Measurements from ENCODE around the gene TYW5.

The TYW5 gene

GRCh38 chr2:199985625-199986207 is 30.4 kb upstream of the TYW5 start:
- Histone ChIP-seq H3K9ac (ENCODE audit: low read depth, low read length) (no peak overlapping the region), H3K4me1 (ENCODE audit: insufficient read depth, low read length) (peaks cover 34% of the 10 kb centered on the region), H3K4me3 (ENCODE audit: low read length) (no peak overlapping the region), H3K36me3 (ENCODE audit: insufficient read depth, low read depth, low read length) (no peaks in the 10 kb centered on the region), H3K27me3 (ENCODE audit: insufficient read depth, low read length) (no peaks in the 10 kb centered on the region), H3K9me3 (ENCODE audit: insufficient read depth, low read depth, low read length) (no peaks in the 10 kb centered on the region), H3K27ac (ENCODE audit: low read length) (no peak overlapping the region)

DNA sequence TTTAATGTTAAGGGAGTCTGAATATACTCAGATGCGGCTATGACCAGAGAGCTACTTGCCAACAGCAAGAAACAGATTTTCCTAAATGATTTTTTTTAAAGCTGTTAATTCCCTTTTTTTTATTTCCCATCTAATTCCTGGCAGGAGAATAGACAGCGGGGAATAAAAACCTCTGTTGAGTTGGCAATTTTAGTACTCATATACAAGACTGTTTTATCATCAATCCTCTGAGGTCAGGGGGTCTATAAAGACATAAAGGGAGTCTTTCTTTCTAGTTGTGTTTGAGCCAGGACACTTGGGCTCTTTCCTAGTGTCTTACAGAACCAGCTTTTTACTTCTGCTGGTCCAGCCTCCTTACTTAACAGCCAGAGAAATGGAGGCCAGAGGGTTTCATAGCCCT is 29.5 kb upstream of the TYW5 start:
- no peaks in the 10 kb centered on the region for H3K9me3 ChIP-seq (ENCODE audit: insufficient read depth, low read depth, low read length)
- H3K27me3 ChIP-seq (ENCODE audit: insufficient read depth, low read length), result no peaks in the 10 kb centered on the region
- no peak overlapping the region for H3K9ac ChIP-seq (ENCODE audit: low read depth, low read length)
- no peaks in the 10 kb centered on the region for H3K36me3 ChIP-seq (ENCODE audit: insufficient read depth, low read depth, low read length)
- peaks cover 34% of the 10 kb centered on the region for H3K4me1 ChIP-seq (ENCODE audit: insufficient read depth, low read length)
- no peak overlapping the region for H3K4me3 ChIP-seq (ENCODE audit: low read length)
- H3K27ac ChIP-seq (ENCODE audit: low read length), result no peak overlapping the region

GRCh38 chr2:199984159-199984558 is 28.9 kb upstream of the TYW5 start:
- Histone ChIP-seq H3K27ac (ENCODE audit: low read length) (peak overlapping the region; percentile 53), H3K9me3 (ENCODE audit: insufficient read depth, low read depth, low read length) (no peaks in the 10 kb centered on the region), H3K4me1 (ENCODE audit: insufficient read depth, low read length) (peaks cover 38% of the 10 kb centered on the region), H3K27me3 (ENCODE audit: insufficient read depth, low read length) (no peaks in the 10 kb centered on the region), H3K9ac (ENCODE audit: low read depth, low read length) (peak overlapping the region; percentile 19; the same call in 1 of the 2 replicates), H3K4me3 (ENCODE audit: low read length) (no peak overlapping the region), H3K36me3 (ENCODE audit: insufficient read depth, low read depth, low read length) (no peaks in the 10 kb centered on the region)

DNA sequence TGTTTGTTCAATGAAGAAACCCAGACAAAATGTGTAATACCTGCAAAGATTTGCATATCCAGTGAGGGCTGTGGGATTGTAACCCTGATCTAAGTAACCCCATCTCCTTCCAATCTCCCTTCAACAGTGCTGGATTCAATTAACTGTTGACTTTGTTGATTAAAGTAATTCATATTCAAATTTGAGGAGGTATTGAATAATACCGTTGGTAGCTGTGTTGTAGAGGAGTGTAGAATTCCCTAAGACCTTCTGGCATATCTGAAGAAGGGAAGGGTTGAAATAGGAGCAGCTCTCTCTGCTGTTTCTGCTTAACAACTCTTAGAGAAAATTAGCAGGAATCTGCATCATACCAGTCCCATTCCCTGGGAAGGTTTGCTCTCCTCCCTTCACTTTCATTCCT is 28.2 kb upstream of the TYW5 start:
- Histone ChIP-seq H3K9ac (ENCODE audit: low read depth, low read length) (peak overlapping the region; percentile 19; the same call in 1 of the 2 replicates), H3K4me3 (ENCODE audit: low read length) (0 out of 2 replicates have a peak overlapping the region, but pooled peaks have one; percentile 15), H3K36me3 (ENCODE audit: insufficient read depth, low read depth, low read length) (no peaks in the 10 kb centered on the region), H3K4me1 (ENCODE audit: insufficient read depth, low read length) (peaks cover 38% of the 10 kb centered on the region), H3K27ac (ENCODE audit: low read length) (peak overlapping the region; percentile 53), H3K9me3 (ENCODE audit: insufficient read depth, low read depth, low read length) (no peaks in the 10 kb centered on the region), H3K27me3 (ENCODE audit: insufficient read depth, low read length) (no peaks in the 10 kb centered on the region)

GRCh38 chr2:199982126-199982843 is 27.0 kb upstream of the TYW5 start:
- peaks cover 28% of the 10 kb centered on the region for H3K4me1 ChIP-seq (ENCODE audit: insufficient read depth, low read length)
- H3K9ac ChIP-seq (ENCODE audit: low read depth, low read length), result peak overlapping the region; percentile 7; the same call in 1 of the 2 replicates
- H3K4me3 ChIP-seq (ENCODE audit: low read length), result no peak overlapping the region
- H3K27ac ChIP-seq (ENCODE audit: low read length), result no peak overlapping the region
- no peaks in the 10 kb centered on the region for H3K27me3 ChIP-seq (ENCODE audit: insufficient read depth, low read length)
- H3K9me3 ChIP-seq (ENCODE audit: insufficient read depth, low read depth, low read length), result no peaks in the 10 kb centered on the region
- no peaks in the 10 kb centered on the region for H3K36me3 ChIP-seq (ENCODE audit: insufficient read depth, low read depth, low read length)

- no peaks in the 10 kb centered on the region for H3K27me3 ChIP-seq (ENCODE audit: insufficient read depth, low read length)
- no peaks in the 10 kb centered on the region for H3K36me3 ChIP-seq (ENCODE audit: insufficient read depth, low read depth, low read length)
- H3K4me3 ChIP-seq (ENCODE audit: low read length), result peak overlapping the region; percentile 58
- H3K27ac ChIP-seq (ENCODE audit: low read length), result no peak overlapping the region
- peaks cover 28% of the 10 kb centered on the region for H3K4me1 ChIP-seq (ENCODE audit: insufficient read depth, low read length)
- peak overlapping the region; percentile 47; the same call in 1 of the 2 replicates for H3K9ac ChIP-seq (ENCODE audit: low read depth, low read length)
- H3K9me3 ChIP-seq (ENCODE audit: insufficient read depth, low read depth, low read length), result no peaks in the 10 kb centered on the region
Observed at GRCh38 chr2:199979832-199980628, 24.7 kb upstream of the TYW5 start.

DNA sequence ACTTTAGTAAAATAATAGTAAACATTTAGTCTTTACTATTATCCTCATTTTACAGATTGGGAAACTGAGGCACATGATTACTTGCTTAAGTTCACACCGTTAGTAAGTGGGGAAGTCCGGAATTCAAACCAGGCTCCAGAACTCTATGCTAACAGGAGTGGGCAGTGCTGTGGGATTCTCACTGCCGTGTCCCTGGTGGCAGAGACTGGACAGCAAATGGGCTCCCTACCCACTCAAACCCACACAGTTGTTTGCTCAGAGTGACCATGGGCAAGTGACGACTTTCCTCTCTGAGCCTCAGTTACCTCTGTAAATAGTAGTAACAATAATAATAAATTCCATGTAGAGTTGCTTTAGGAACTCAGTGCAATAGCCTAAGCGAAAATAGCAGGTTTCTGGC is 24.1 kb upstream of the TYW5 start:
- Histone ChIP-seq H3K4me3 (ENCODE audit: low read length) (peak overlapping the region; percentile 58), H3K9ac (ENCODE audit: low read depth, low read length) (peak overlapping the region; percentile 47; the same call in 1 of the 2 replicates), H3K9me3 (ENCODE audit: insufficient read depth, low read depth, low read length) (no peaks in the 10 kb centered on the region), H3K27ac (ENCODE audit: low read length) (no peak overlapping the region), H3K36me3 (ENCODE audit: insufficient read depth, low read depth, low read length) (no peaks in the 10 kb centered on the region), H3K4me1 (ENCODE audit: insufficient read depth, low read length) (peaks cover 22% of the 10 kb centered on the region), H3K27me3 (ENCODE audit: insufficient read depth, low read length) (no peaks in the 10 kb centered on the region)

DNA sequence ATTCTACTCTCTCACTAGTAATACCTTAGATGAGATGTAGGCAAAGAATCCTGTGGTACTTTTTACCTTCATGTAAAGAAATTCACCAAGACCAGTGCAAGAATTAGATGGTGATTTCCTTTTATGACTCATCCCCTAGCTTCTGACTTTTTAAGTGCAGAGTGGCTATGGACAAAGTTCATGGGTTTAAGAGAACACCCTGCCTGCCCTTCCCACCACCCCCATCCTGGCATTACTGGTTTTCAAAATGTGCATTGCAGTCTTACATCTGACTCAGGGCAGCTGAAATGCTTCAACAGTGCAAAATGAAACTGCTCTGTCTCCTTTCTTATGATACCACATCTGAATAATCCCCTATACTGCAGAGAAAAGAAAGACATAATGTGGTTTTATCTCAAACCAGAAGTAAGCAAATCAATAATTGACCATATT is 22.7 kb upstream of the TYW5 start:
- Histone ChIP-seq H3K27ac (ENCODE audit: low read length) (no peak overlapping the region), H3K4me3 (ENCODE audit: low read length) (no peak overlapping the region), H3K27me3 (ENCODE audit: insufficient read depth, low read length) (no peaks in the 10 kb centered on the region), H3K4me1 (ENCODE audit: insufficient read depth, low read length) (peaks cover 8% of the 10 kb centered on the region), H3K9me3 (ENCODE audit: insufficient read depth, low read depth, low read length) (no peaks in the 10 kb centered on the region), H3K36me3 (ENCODE audit: insufficient read depth, low read depth, low read length) (no peaks in the 10 kb centered on the region), H3K9ac (ENCODE audit: low read depth, low read length) (no peak overlapping the region)

GRCh38 chr2:199975273-199975895 is 20.1 kb upstream of the TYW5 start:
- Histone ChIP-seq H3K27ac (ENCODE audit: low read length) (no peak overlapping the region), H3K36me3 (ENCODE audit: insufficient read depth, low read depth, low read length) (no peaks in the 10 kb centered on the region), H3K4me1 (ENCODE audit: insufficient read depth, low read length) (peaks cover 4% of the 10 kb centered on the region), H3K9me3 (ENCODE audit: insufficient read depth, low read depth, low read length) (no peaks in the 10 kb centered on the region), H3K4me3 (ENCODE audit: low read length) (no peak overlapping the region), H3K9ac (ENCODE audit: low read depth, low read length) (no peak overlapping the region), H3K27me3 (ENCODE audit: insufficient read depth, low read length) (no peaks in the 10 kb centered on the region)

DNA sequence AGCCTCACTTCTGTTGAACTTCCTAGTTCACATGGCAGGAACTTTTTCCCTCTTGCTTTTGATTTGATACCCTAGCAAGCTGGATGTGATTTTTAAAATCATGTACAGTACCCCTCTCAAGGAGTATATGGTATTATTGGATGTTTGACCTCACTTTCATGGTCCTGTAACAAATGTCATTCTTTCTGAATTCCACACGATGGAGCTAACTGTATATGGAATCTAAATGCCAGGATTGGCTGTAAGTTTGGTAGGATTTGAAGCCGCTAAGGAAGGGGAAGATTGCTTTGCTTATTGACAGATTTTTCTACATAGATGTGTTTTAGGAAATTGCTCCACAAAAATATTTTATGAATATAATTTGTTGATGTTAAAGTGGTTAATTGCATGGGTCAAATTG is 18.4 kb upstream of the TYW5 start:
- Histone ChIP-seq H3K4me3 (ENCODE audit: low read length) (no peak overlapping the region), H3K4me1 (ENCODE audit: insufficient read depth, low read length) (no peaks in the 10 kb centered on the region), H3K27ac (ENCODE audit: low read length) (no peak overlapping the region), H3K9ac (ENCODE audit: low read depth, low read length) (no peak overlapping the region), H3K36me3 (ENCODE audit: insufficient read depth, low read depth, low read length) (no peaks in the 10 kb centered on the region), H3K9me3 (ENCODE audit: insufficient read depth, low read depth, low read length) (no peaks in the 10 kb centered on the region), H3K27me3 (ENCODE audit: insufficient read depth, low read length) (no peaks in the 10 kb centered on the region)

DNA sequence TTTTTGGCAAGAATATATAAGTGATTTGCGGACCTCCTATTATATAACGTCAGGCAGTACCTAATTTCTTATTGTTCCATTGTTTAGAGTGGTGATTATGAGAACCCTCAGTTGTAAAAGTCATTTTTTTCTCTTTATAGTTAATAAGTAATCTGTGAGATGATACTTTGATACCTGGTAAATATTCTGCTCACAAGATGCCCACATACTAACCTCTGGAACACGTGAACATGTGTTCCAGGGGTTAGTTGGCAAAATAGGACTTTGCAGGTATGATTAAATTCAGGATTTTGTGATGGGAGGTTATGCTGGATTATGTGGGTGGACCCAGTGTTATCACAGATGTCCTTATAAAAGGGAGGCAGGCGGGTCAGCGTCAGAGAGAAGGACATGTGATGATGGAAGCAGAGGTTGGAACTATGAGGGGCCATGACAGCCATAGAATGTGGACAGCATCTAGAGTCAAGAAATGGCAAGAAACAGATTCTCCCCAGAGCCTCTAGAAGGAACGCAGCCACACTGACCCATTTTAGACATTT is 16.9 kb upstream of the TYW5 start:
- Histone ChIP-seq H3K9ac (ENCODE audit: low read depth, low read length) (no peak overlapping the region), H3K27me3 (ENCODE audit: insufficient read depth, low read length) (no peaks in the 10 kb centered on the region), H3K4me3 (ENCODE audit: low read length) (no peak overlapping the region), H3K9me3 (ENCODE audit: insufficient read depth, low read depth, low read length) (no peaks in the 10 kb centered on the region), H3K36me3 (ENCODE audit: insufficient read depth, low read depth, low read length) (no peaks in the 10 kb centered on the region), H3K27ac (ENCODE audit: low read length) (no peak overlapping the region), H3K4me1 (ENCODE audit: insufficient read depth, low read length) (no peaks in the 10 kb centered on the region)

All from iPS-20b (cell line).